GM18502 (cell line): ENCODE results near the gene CLEC10A.
"Not testable (repeated sequence)": the region's sequence is repeated elsewhere in the genome, so short reads cannot be mapped to it uniquely, and the experiment has no call there.

Experiments
- ATAC-seq: cut with Tn5 transposase; IDR thresholded peaks from one replicate; pipeline ENCODE4 v1.9.1; 2021; ENCODE audit warnings: mild to moderate bottlenecking; ENCODE audit not compliant: unreplicated experiment, poor library complexity

Gene CLEC10A

GRCh38 chr17:7109461-7110322 lies 29.6 kb upstream of the CLEC10A start:
- ATAC-seq = no peak

- ATAC-seq = no peak
Observed at GRCh38 chr17:7108981-7109380, 28.9 kb upstream of the CLEC10A start.

DNA sequence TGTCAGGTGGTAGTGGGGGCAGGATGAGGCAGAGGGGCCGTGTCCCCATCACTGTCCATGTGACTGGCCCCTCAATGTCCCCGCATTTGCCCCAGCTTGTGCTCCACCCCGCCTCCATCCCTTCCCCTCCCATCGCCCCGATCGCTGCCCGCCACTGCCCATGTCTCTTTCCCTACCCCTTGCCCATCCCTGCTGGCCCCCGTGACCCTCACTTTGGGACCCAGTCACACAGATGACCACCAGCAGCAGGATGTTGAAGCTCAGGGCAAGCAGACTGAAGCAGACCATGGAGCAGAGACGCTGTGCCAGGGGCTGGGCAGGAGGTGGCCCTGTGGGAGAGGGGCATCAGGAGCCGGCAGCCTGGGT lies 28.5 kb upstream of the CLEC10A start:
- ATAC-seq = no peak

GRCh38 chr17:7107795-7108559 lies 27.9 kb upstream of the CLEC10A start:
- ATAC-seq = no peak

DNA sequence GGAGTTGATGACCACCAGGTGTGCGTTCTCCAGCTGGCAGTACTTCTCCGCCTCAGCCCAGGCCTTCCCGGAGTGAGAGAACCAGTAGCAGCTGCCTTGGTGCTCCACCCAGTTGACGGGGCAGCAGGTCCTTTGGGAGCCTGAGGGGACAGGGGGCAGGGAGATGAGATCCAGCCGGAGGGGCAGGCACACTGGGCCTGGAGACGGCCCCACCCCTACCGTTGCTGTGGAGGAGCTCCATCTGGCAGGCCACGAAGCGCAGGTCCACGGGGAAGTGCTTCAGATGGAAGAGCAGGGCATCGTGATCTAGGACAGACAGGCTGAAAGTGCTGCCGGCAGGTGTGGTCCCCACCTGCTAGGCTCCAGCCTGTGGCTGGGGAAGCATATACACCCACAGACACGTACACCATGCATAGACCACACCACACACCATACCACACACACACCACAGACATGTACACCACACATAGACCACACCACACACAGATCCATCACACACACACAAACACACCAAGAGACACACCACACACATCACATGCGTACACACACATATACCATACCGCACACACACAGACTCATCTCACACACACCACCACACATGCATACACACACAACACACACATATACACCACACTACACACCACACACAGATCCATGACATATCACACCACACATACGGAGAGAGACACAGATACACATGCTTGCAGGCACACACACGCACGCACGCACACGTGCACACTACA lies 27.1 kb upstream of the CLEC10A start:
- no peak for ATAC-seq

DNA sequence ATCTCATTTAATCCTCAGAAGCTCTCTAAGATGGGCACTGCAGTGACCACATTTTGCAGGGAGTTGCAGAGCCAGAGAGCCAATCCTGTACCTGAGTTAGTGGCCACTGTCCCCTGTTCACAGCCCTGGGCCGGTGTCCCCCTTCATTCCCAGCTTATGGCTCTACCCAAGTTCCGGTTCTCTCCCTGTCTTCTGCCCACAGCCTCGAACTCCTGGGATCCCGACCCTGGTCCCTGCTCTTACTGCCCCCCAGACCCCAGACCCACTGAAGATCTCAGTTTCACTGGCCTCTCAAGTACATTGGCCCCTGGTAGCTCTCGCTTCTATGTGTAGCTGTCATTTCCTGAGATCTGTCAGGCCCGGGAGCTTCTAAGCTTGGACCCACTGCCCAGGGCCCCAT lies 22.4 kb upstream of the CLEC10A start:
- ATAC-seq = no peak

- ATAC-seq = no peak
Observed at GRCh38 chr17:7101531-7101930, 21.5 kb upstream of the CLEC10A start.

- not testable (repeated sequence) for ATAC-seq
Observed at GRCh38 chr17:7100641-7101379, 20.8 kb upstream of the CLEC10A start.

GRCh38 chr17:7098802-7099459 lies 18.9 kb upstream of the CLEC10A start:
- no peak for ATAC-seq

GRCh38 chr17:7097940-7098339 lies 17.9 kb upstream of the CLEC10A start:
- ATAC-seq = no peak

DNA sequence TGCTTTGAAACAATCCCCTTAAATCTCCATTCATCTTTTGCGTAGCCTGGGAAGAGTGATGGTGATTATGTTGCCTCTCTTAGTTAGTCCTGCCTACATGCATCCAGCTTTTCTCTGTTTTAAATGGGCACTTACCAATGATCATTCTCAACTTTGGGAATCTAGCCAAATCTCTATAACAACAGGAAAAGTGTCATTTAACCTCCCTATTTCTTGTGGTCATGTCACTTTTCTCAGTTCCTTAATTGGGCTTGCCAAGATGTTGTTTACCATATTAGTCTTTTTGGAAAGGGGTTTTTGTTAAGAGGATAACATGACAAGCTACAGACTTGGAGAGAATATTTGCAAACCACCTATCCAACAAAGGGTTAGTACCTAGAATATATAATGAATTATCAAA lies 15.6 kb upstream of the CLEC10A start:
- no peak for ATAC-seq

- no peak for ATAC-seq
Observed at GRCh38 chr17:7094652-7095019, 14.6 kb upstream of the CLEC10A start.

- not testable (repeated sequence) for ATAC-seq
Observed at GRCh38 chr17:7091311-7092005, 11.4 kb upstream of the CLEC10A start.

- not testable (repeated sequence) for ATAC-seq
Observed at GRCh38 chr17:7089570-7089969, 9.5 kb upstream of the CLEC10A start.

DNA sequence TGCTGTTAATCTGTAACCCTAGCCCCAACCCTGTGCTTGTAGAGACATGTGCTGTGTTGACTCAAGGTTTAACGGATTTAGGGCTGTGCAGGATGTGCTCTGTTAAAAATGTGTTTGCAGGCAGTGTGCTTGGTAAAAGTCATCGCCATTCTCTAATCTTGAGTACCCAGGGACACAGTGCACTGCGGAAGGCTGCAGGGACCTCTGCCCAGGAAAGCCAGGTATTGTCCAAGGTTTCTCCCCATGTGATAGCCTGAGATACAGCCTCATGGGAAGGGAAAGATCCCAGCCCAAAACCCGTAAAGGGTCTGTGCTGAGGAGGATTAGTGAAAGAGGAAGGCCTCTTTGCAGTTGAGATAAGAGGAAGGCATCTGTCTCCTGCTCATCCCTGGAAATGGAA lies 8.4 kb upstream of the CLEC10A start:
- not testable (repeated sequence) for ATAC-seq

DNA sequence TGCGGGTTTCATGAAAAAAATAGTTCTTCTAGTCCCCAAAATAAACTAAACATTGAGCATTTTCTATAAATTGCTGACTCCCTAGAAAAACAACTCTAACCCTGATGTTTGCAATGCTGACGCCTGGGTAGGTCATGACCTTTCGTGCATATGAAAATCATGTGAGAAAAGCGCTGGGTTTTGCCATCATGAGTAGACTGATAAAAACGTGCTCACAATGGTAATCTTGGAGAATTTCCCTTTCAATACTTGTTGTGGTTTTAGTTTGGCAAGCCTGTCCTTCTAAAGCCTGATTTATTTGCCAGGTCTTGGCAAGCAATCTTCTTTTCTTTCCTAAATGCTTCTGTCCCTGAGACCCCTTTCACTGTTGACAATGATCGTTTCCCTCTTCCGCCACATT lies 4.0 kb upstream of the CLEC10A start:
- no peak for ATAC-seq

DNA sequence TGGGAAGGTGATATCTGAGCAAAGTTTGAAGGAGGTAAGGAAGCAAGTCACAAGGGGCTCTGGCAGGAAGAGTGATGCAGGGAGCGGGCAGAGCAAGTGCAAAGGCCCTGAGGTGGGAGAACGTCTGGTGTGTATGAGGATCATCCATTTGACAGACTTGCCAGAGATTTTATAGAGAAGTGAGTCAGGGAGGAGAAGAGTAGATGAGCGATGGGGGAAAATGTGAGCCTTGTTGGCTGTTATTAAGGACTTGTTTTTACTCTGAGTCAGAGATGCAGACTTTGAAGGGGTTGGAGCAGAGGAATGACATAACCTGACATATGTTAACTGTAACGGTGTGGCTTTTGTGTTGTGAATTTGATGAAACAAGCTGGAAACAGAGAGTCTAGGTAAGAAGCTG lies 3.5 kb upstream of the CLEC10A start:
- ATAC-seq = no peak

DNA sequence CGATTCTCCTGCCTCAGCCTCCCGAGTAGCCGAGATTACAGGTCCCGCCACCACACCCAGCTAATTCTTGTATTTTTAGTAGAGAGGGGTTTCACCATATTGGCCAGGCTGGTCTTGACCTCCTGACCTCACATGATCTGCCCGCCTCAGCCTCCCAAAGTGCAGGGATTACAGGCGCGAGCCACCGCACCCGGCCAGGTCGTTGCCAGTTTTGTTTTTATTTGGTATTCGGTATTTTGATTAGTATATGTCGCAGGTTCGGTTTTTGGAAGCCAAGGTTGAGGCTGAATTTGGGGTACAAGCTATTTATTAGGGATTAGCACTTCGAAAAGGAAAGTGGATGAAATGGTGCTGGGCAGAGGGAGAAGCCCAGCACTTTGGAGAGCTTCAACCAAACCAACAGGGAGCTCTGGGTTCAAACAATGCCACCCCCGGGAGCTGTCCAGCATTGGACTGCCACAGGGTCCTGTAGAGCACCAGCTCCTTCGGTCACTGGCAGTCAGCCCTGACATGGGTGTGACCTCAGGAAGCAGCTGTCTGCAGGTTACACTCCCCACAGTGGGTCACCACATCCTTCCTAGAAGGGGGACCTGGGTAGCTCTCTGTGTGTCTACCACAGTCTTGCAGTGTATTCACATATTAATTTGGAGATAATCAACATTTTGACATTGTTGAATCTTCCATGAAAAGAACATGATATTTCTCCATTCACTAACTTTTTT lies 1.5 kb upstream of the CLEC10A start:
- no peak for ATAC-seq
